HG03558 (cell line): ENCODE results near the gene MYL2.

Experiments
- ATAC-seq: cut with Tn5 transposase; IDR thresholded peaks from one replicate; pipeline ENCODE4 v1.9.1; 2021; ENCODE audit warnings: moderate number of reproducible peaks; ENCODE audit not compliant: unreplicated experiment; ENCODE audit errors: extremely low read depth

MYL2 gene

GRCh38 chr12:110903511-110903910, 16.9 kb downstream of the MYL2 start:
- ATAC-seq: no peak

- ATAC-seq: no peak
These were observed 19.0 kb downstream of the MYL2 start for GRCh38 chr12:110901401-110901800.

GRCh38 chr12:110896559-110896958, 23.8 kb downstream of the MYL2 start:
- ATAC-seq: no peak

- no peak for ATAC-seq
These were observed 26.4 kb downstream of the MYL2 start for GRCh38 chr12:110893956-110894355.

DNA sequence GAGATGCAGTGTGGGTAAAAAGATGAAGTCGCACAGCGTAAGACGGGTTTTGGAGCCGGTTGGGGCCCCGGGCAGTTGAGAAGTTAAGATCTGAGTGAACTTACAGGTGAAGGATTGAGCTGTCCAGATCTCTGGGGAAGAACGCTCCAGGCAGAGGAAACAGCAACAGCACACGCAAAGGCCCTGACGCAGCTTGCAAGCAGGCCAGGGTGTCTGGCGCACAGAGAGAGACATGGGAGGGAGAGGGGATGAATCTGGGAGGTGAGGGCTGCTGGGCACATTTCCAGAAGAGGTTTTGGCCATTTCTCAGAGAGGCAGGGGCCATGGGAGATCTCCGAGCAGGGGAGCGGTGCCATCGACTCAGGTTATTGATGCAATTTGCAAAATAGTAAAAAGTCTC, 31.0 kb downstream of the MYL2 start:
- ATAC-seq: no peak

DNA sequence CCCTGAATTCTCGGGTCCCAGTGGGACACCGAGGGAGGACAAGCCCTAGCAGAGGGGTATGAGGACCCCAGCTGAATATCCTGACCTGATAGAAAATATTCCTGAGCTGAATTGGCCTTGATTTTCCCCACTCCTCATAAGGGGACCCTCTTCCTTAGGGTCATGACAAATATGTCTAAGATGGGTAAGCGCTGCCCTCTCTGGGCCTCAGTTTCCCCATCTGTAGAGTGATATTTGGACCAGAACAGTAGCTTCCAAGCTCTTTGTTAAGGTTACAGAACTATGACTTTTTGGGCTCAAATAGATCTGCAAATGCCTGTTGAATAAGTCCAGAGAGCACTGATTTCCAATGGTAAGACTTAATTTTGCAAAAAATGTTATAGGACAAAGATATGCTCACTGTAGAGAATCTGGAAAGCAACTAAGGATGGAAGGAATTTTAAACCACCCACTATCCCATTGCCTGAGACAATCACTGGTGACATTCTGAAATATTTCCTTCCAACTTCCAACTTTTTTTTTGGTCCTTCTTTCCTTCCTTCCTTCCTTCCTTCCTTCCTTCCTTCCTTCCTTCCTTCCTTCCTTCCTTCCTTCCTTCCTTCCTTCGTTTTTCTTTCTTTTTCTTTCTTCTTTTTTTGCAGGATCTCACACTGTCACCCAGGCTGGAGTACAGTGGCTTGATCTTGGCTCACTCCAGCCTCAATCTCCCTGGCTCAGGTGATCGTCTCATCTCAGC, 32.0 kb downstream of the MYL2 start:
- no peak for ATAC-seq

GRCh38 chr12:110885152-110885840, 35.1 kb downstream of the MYL2 start:
- ATAC-seq: no peak

GRCh38 chr12:110883251-110883650, 37.1 kb downstream of the MYL2 start:
- ATAC-seq: no peak

DNA sequence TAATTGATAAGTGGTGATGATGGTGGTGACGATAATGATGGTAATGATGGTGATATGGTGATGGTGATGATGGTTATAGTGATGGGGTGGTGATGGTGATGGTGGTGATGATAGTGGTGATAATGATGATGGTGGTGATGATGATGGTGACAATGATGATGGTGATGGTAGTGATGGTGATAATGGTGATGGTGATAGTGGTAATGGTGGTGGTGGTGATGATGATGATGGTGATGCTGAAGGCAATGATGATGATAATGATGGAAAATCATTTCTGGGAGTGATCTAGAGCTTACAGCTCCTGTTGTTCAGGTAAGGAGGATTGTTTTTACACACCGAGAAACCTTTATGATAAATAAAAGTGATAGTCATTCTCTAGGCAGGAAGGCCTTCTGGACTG, 39.7 kb downstream of the MYL2 start:
- no peak for ATAC-seq

DNA sequence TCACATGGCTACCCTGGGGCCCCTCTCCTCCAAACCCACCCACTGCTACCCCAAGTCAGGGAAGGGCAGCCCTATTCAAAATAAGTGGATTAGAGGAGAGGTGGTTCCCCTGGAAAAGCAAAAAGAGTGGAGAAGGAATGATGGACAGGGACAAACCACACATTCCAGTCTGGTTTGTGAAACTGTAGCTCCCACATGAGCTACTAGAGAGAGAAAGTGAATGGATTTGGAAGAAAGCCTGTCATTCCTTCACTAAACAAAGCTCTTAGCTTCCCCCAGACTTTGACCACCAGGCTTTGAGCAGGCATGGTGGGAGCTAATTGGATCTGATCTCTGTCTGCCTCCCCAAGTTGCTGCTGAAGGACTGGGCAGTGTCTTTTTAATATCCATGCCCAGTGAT, 45.6 kb downstream of the MYL2 start:
- no peak for ATAC-seq

DNA sequence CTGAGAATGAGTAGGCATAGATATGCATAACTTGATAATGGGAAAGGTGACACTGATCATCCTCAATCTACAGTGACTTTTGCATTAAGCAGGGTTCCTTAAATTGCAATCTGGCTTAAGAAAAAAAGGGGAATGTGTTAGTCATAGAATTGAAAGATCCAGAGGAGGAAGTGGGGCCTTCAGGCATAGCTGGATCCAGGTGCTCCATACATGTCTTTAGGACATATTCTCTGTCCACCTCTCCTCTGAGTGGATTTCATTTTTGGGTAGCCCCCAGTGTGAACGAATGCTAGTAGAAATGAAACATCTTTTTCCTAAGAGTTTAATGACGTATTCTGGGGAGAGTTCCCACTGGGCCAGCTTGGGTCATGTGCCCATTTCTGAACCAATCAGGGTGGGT, 46.0 kb downstream of the MYL2 start:
- no peak for ATAC-seq

DNA sequence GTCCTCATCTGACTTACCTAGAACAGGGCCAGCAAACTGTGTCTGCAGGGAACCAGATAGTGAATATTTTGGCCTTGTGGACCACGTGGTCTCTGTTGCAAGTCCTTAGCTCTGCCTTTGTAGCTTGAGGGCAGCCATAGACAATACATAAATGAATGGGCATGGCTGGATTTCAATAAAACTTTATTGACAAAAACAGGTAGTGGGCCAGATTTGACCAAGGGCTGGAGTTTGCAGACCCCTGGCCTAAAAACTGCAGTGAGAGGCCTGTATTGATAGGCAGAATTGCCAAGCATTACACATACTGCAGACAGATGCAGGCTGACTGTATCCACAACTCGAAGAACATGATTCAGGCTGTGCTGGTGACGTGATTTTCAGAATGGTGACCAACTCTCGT, 48.3 kb downstream of the MYL2 start:
- ATAC-seq: no peak

GRCh38 chr12:110869803-110870202, 50.6 kb downstream of the MYL2 start:
- no peak for ATAC-seq

- ATAC-seq: no peak
These were observed 51.4 kb downstream of the MYL2 start for GRCh38 chr12:110869026-110869425.

DNA sequence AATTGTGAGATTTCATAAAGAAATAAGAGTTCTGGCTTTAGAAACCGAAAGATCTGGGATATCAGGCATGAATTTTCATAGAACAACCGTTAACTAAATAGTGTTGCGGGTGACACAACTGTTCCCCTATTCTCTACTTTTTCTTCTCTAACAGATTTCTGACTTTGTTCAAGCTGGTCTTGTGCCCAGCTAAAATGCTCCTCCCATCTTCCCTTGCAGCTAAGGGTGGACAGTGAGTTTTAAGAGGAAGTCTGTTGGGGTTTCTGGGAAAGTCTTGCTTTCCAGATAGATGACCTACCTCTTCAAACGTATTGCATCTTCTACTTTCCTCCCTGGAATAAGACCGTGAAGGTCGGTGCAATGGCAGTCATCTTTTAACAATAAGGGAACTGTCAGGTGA, 54.9 kb downstream of the MYL2 start:
- no peak for ATAC-seq

- no peak for ATAC-seq
These were observed 57.2 kb downstream of the MYL2 start for GRCh38 chr12:110863161-110863560.

DNA sequence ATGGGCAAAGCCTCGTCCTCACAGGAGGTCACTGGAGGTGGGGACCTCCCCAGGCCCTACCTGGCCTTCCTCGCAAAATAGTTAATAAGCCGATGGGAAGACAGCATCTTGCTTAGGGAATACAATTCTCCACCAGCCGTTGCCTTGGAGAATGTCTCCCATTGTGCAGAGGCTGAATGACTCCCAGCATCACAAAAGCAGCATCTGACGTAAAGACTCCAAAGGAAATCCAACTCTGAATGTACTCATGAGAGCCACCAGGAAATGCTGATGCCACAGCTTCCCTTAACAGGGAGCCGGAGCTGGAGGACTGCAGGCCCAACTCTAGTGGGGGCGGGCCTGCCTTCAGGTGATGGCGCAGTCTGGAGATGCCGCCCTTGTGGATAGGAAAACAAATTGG, 58.0 kb downstream of the MYL2 start:
- no peak for ATAC-seq

- ATAC-seq: no peak
These were observed 58.6 kb downstream of the MYL2 start for GRCh38 chr12:110861729-110862128.
